Measurements from ENCODE around the gene TNXB. TPM values are rescaled to one million over a fixed set of nuclear protein-coding genes. Genes with fewer than 3 reads are reported as not detected.
"Not testable (repeated sequence)": the region's sequence is repeated elsewhere in the genome, so short reads cannot be mapped to it uniquely, and the experiment has no call there.

TNXB gene
- total RNA-seq, 1 donor from 2014 or later, result 0.23 TPM

DNA sequence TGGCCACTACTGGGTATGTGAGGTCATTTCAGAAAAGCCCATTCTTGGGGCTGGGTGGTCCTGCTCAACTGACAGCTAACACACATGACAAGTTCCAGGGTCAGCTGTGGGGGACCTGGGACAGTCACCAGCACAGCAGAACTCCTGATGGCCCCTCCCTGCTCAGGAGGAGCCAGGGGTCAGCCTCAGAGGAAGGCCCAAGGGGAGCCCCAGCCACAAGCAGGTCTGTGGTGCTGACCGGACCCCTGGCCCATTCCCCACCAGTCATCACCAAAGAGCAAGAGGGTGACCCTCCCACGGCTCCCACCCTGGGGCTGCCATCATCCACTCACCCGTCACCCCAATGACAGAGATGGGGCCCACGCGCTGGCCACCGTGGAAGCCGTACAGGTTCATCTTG, 52.9 kb downstream of the TNXB start:
- no peak for DNase-seq (ENCODE audit: low read depth)
- TF ChIP-seq, protein P1, sequence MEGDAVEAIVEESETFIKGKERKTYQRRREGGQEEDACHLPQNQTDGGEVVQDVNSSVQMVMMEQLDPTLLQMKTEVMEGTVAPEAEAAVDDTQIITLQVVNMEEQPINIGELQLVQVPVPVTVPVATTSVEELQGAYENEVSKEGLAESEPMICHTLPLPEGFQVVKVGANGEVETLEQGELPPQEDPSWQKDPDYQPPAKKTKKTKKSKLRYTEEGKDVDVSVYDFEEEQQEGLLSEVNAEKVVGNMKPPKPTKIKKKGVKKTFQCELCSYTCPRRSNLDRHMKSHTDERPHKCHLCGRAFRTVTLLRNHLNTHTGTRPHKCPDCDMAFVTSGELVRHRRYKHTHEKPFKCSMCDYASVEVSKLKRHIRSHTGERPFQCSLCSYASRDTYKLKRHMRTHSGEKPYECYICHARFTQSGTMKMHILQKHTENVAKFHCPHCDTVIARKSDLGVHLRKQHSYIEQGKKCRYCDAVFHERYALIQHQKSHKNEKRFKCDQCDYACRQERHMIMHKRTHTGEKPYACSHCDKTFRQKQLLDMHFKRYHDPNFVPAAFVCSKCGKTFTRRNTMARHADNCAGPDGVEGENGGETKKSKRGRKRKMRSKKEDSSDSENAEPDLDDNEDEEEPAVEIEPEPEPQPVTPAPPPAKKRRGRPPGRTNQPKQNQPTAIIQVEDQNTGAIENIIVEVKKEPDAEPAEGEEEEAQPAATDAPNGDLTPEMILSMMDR (conservative IDR thresholded peaks at IDR 0.05; ENCODE audit: low read depth, low read length), result no peak
- H3K4me3 ChIP-seq (ENCODE audit: low read depth, low read length), result no peak overlapping the region

DNA sequence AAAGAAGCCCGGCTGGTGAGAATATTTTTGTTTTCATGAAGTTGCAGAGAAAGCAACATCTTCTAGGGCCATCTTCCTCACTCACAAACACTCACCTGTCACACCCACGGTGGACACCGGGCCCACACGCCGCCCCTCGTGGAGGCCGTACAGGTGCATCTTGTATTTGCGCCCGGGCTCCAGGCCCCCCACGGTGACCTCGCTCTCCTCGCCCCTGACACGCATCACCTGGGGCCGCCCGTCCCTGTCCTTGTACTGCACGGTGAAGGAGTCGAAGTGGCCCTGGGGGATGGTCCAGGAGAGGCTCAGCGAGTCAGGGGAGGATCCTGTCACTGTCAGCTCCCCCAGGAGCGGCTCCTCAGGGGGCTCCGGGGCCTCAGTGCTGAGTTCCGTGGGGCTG, 53.4 kb downstream of the TNXB start:
- H3K4me3 ChIP-seq (ENCODE audit: low read depth, low read length); DNase-seq (ENCODE audit: low read depth): not testable (repeated sequence)

DNA sequence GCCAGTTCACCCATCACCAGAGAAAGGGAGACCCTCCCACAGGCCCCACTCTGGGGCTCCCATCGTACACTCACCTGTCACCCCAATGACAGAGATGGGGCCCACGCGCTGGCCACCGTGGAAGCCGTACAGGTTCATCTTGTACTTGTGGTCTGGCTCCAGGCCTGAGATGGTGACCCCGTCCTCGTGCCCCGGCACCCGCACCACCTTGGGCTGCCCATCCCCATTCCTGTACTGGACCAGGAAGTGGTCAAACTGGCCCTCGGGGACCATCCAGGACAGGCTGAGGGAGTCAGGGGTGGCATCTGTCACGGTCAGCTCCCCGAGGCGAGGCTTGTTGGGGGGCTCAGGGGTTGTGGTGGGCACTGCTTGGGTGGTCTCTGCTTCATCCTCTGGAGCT, 55.8 kb downstream of the TNXB start:
- not testable (repeated sequence) for H3K4me3 ChIP-seq (ENCODE audit: low read depth, low read length); DNase-seq (ENCODE audit: low read depth)

DNA sequence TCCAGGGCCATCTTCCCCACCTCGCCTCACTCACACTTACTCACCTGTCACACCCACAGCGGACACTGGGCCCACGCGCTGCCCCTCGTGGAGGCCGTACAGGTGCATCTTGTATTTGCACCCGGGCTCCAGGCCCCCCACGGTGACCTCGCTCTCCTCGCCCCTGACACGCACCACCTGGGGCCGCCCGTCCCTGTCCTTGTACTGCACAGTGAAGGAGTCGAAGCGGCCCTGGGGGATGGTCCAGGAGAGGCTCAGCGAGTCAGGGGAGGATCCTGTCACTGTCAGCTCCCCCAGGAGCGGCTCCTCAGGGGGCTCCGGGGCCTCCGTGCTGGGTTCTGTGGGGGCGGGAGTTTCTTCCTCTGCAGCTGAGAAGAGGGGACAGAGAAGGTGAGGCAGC, 56.5 kb downstream of the TNXB start:
- DNase-seq (ENCODE audit: low read depth); H3K4me3 ChIP-seq (ENCODE audit: low read depth, low read length): not testable (repeated sequence)

DNA sequence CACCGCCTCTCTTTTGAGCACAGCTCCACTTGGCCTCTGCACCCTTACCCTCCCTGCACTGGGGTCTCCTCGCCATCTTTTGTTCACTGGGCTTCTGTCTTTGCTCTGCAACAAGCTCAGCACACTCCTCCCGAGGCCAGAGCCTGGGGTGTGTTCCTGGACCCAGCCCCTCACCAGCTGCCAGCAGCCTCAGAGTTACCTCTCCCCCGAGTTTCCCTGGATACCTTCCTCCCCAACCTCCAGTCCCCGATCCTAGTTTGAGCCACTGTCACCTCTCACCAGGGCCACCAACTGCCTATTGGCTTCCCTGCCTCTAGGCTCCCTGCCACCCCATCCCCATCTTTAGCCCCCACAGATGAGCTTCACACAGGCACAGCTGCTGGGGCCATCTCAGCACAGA, 58.6 kb downstream of the TNXB start:
- H3K4me3 ChIP-seq (ENCODE audit: low read depth, low read length), result no peak overlapping the region
- no peak for DNase-seq (ENCODE audit: low read depth)
- TF ChIP-seq, protein P1 (conservative IDR thresholded peaks at IDR 0.05; ENCODE audit: low read depth, low read length), result no peak

DNA sequence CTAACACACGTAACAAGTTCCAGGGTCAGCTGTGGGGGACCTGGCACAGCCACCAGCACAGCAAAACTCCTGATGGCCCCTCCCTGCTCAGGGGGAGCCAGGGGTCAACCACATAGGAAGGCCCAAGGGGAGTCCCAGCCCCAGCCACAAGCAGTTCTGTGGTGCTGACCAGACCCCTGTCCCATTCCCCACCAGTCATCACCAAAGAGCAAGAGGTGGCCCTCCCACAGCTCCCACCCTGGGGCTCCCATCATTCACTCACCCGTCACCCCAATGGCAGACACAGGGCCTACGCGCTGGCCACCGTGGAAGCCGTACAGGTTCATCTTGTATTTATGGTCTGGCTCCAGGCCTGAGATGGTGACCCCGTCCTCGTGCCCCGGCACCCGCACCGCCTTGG, 59.4 kb downstream of the TNXB start:
- not testable (repeated sequence) for DNase-seq (ENCODE audit: low read depth); H3K4me3 ChIP-seq (ENCODE audit: low read depth, low read length)

DNA sequence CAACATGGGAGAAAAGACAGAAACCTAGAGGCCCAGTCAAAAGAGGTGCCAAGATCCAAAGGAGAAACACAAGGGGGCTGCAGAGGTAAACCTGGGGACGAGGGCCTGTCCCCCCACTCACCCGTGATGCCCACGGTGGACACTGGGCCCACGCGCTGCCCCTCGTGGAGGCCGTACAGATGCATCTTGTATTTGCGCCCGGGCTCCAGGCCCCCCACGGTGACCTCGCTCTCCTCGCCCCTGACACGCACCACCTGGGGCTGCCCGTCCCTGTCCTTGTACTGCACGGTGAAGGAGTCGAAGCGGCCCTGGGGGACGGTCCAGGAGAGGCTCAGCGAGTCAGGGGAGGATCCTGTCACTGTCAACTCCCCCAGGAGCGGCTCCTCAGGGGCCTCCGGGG, 60.0 kb downstream of the TNXB start:
- not testable (repeated sequence) for H3K4me3 ChIP-seq (ENCODE audit: low read depth, low read length); DNase-seq (ENCODE audit: low read depth)

DNA sequence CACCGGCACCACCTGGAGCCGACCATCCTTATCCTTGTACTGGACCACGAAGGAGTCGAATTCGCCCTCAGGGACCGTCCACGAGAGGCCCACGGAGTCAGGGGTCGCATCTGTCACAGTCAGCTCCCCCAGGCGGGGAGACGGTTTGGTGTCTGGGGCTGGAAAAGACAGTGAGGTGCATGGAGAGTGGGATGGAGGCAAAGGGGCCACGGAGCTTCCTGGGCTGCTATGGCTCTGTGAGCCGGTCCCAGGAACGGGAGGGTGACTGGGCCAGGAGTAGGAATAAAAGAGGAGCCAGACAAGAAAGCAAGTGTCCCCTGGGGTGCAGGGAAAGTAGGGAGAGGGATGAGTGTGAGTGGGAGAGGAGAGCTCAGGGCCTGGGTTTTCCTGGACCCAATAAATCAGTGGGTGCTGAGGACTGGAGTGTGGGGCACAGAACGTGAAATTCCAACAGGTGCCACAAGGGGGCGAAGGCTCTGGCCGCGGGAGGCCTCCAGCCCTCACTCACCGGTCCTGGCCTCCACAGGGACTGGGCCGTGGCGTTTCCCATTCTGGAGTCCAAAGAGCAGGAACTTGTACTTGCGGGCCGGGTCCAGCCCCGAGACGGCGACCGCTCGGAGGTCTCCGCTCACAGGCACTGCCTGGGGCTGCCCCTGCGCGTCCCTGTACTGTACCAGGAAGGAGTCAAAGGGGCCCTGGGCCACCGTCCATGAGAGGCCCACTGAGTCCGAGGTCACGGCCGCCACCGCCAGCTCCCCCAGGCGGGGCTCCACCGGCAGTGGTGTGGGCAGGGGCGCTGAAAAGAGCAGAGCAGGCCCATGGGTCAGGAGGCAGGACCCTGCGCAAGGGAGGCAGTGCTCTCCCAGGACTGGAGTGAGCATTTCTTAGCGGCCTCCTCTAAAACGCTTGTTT, 61.0 kb downstream of the TNXB start:
- TF ChIP-seq, protein P1 (conservative IDR thresholded peaks at IDR 0.05; ENCODE audit: low read depth, low read length), result peak; percentile 77
- no peak overlapping the region for H3K4me3 ChIP-seq (ENCODE audit: low read depth, low read length)
- DNase-seq (ENCODE audit: low read depth), result no peak

DNA sequence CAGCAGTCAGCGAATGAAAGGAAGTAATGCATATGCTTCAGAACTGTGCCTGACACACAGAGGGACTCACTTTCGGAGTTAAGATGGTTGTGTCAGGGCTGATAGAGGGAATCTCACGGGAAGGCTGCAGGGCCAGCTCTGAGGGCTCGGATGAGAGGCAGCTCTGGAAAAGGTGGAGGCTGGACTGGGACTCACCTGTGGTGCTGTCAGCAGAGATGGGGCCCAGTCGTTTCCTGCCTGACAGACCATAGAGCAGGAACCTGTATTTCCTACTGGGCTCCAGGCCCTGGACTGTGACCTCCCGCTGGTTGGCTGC, 61.6 kb downstream of the TNXB start:
- H3K4me3 ChIP-seq (ENCODE audit: low read depth, low read length), result no peak overlapping the region
- TF ChIP-seq, protein P1 (conservative IDR thresholded peaks at IDR 0.05; ENCODE audit: low read depth, low read length), result no peak
- no peak for DNase-seq (ENCODE audit: low read depth)

DNA sequence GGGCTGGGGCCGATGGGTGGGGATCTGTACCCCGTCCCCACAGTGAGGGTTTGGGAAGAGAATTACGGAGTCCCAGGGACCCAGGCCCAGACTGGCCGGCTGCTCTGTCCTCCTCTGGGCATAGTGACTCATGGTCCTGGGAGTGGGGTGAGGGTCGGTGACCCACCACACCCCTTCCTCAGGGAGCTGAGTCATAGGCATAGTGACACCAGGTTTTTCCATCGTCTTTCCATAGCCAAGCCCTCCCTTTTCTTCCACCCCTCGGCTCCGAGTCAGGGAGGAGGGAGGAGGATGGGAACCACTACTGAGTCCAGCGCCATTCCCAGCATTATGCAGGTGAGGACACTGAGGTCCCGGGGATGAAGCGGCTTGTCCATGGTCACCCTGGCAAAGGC, 62.1 kb downstream of the TNXB start:
- DNase-seq (ENCODE audit: low read depth), result no peak
- TF ChIP-seq, protein P1 (conservative IDR thresholded peaks at IDR 0.05; ENCODE audit: low read depth, low read length), result no peak
- no peak overlapping the region for H3K4me3 ChIP-seq (ENCODE audit: low read depth, low read length)

Measured in epithelial cell of proximal tubule (primary cell).